ENCODE data around the gene GAB2.

GAB2 gene

GRCh38 chr11:78344676-78345075 is 72.9 kb downstream of the GAB2 start:
- no peak overlapping the region for H3K4me3 ChIP-seq (ENCODE audit: low read depth, low read length)

GRCh38 chr11:78344094-78344493 is 73.5 kb downstream of the GAB2 start:
- no peak overlapping the region for H3K4me3 ChIP-seq (ENCODE audit: low read depth, low read length)

GRCh38 chr11:78343303-78343702 is 74.3 kb downstream of the GAB2 start:
- H3K4me3 ChIP-seq (ENCODE audit: low read depth, low read length), result no peak overlapping the region

- no peak overlapping the region for H3K4me3 ChIP-seq (ENCODE audit: low read depth, low read length)
Measured at GRCh38 chr11:78341841-78342240, 75.8 kb downstream of the GAB2 start.

- H3K4me3 ChIP-seq (ENCODE audit: low read depth, low read length), result no peak overlapping the region
Measured at GRCh38 chr11:78340530-78340929, 77.1 kb downstream of the GAB2 start.

GRCh38 chr11:78339945-78340344 is 77.7 kb downstream of the GAB2 start:
- no peak overlapping the region for H3K4me3 ChIP-seq (ENCODE audit: low read depth, low read length)

GRCh38 chr11:78339483-78339882 is 78.1 kb downstream of the GAB2 start:
- H3K4me3 ChIP-seq (ENCODE audit: low read depth, low read length), result no peak overlapping the region

GRCh38 chr11:78338702-78339101 is 78.9 kb downstream of the GAB2 start:
- H3K4me3 ChIP-seq (ENCODE audit: low read depth, low read length), result no peak overlapping the region

GRCh38 chr11:78338138-78338537 is 79.5 kb downstream of the GAB2 start:
- H3K4me3 ChIP-seq (ENCODE audit: low read depth, low read length), result no peak overlapping the region

GRCh38 chr11:78337554-78337924 is 80.1 kb downstream of the GAB2 start:
- no peak overlapping the region for H3K4me3 ChIP-seq (ENCODE audit: low read depth, low read length)

- no peak overlapping the region for H3K4me3 ChIP-seq (ENCODE audit: low read depth, low read length)
Measured at GRCh38 chr11:78336877-78337553, 80.6 kb downstream of the GAB2 start.

- no peak overlapping the region for H3K4me3 ChIP-seq (ENCODE audit: low read depth, low read length)
Measured at GRCh38 chr11:78334109-78334508, 83.5 kb downstream of the GAB2 start.

- no peak overlapping the region for H3K4me3 ChIP-seq (ENCODE audit: low read depth, low read length)
Measured at GRCh38 chr11:78332872-78333271, 84.7 kb downstream of the GAB2 start.

- no peak overlapping the region for H3K4me3 ChIP-seq (ENCODE audit: low read depth, low read length)
Measured at GRCh38 chr11:78332174-78332866, 85.3 kb downstream of the GAB2 start.

GRCh38 chr11:78331711-78332110 is 85.9 kb downstream of the GAB2 start:
- no peak overlapping the region for H3K4me3 ChIP-seq (ENCODE audit: low read depth, low read length)

GRCh38 chr11:78330361-78330760 is 87.3 kb downstream of the GAB2 start:
- H3K4me3 ChIP-seq (ENCODE audit: low read depth, low read length), result no peak overlapping the region

- no peak overlapping the region for H3K4me3 ChIP-seq (ENCODE audit: low read depth, low read length)
Measured at GRCh38 chr11:78327945-78328344, 89.7 kb downstream of the GAB2 start.

GRCh38 chr11:78325274-78325781 is 92.3 kb downstream of the GAB2 start:
- no peak overlapping the region for H3K4me3 ChIP-seq (ENCODE audit: low read depth, low read length)

GRCh38 chr11:78323363-78323762 is 94.3 kb downstream of the GAB2 start:
- H3K4me3 ChIP-seq (ENCODE audit: low read depth, low read length), result no peak overlapping the region

- H3K4me3 ChIP-seq (ENCODE audit: low read depth, low read length), result no peak overlapping the region
Measured at GRCh38 chr11:78319453-78319955, 98.1 kb downstream of the GAB2 start.

- no peak overlapping the region for H3K4me3 ChIP-seq (ENCODE audit: low read depth, low read length)
Measured at GRCh38 chr11:78318321-78319114, 99.1 kb downstream of the GAB2 start.

GRCh38 chr11:78315724-78316123 is 101.9 kb downstream of the GAB2 start:
- H3K4me3 ChIP-seq (ENCODE audit: low read depth, low read length), result no peak overlapping the region

All from iPS-11a (cell line).